ENCODE measurements around the gene POU3F1.

GRCh38 chr1:38022810-38023209 lies 23.8 kb downstream of the POU3F1 start:
- TF ChIP-seq CTCF (conservative IDR thresholded peaks at IDR 0.05) (no peak), ZFX (IDR thresholded peaks at IDR 0.05) (no peak)

Measured in C4-2B (cell line).